CD4-positive, alpha-beta T cell treated with Interleukin-21 for 1 hour (primary cell): ENCODE data around the gene NEFH.
"Not testable (repeated sequence)": the region's sequence is repeated elsewhere in the genome, so short reads cannot be mapped to it uniquely, and the experiment has no call there.

Experiments
- DNase-seq: peaks from one replicate; pipeline ENCODE4 v3.0.0-alpha.2; 2020

The NEFH gene, protein sequence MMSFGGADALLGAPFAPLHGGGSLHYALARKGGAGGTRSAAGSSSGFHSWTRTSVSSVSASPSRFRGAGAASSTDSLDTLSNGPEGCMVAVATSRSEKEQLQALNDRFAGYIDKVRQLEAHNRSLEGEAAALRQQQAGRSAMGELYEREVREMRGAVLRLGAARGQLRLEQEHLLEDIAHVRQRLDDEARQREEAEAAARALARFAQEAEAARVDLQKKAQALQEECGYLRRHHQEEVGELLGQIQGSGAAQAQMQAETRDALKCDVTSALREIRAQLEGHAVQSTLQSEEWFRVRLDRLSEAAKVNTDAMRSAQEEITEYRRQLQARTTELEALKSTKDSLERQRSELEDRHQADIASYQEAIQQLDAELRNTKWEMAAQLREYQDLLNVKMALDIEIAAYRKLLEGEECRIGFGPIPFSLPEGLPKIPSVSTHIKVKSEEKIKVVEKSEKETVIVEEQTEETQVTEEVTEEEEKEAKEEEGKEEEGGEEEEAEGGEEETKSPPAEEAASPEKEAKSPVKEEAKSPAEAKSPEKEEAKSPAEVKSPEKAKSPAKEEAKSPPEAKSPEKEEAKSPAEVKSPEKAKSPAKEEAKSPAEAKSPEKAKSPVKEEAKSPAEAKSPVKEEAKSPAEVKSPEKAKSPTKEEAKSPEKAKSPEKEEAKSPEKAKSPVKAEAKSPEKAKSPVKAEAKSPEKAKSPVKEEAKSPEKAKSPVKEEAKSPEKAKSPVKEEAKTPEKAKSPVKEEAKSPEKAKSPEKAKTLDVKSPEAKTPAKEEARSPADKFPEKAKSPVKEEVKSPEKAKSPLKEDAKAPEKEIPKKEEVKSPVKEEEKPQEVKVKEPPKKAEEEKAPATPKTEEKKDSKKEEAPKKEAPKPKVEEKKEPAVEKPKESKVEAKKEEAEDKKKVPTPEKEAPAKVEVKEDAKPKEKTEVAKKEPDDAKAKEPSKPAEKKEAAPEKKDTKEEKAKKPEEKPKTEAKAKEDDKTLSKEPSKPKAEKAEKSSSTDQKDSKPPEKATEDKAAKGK

GRCh38 chr22:29479417-29480261 lies at the start of gene NEFH:
Gene NEFH (plus strand): TSS chr22:29480218. CDS start chr22:29480263, 45 bp downstream.
- no peak for DNase-seq

GRCh38 chr22:29431986-29432385 lies 48.0 kb upstream of the NEFH start:
- DNase-seq = no peak

DNA sequence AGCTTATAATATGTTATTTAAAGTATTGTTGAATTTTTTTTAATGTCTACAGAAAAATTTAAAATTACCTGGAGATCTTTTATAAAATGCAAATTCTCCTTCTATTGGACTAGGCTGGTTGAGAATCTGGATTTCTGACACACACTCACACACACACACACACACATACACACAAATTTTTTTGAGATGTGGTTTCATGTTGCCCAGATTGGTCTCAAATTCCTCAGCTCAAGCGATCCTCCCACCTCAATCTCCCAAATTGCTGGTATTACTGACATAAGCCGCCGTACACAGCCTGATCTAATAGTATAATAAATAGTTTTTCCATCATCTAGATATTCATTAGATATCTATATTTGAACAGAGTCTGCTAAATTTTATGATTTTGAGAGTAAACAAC lies 46.2 kb upstream of the NEFH start:
- DNase-seq = no peak

DNA sequence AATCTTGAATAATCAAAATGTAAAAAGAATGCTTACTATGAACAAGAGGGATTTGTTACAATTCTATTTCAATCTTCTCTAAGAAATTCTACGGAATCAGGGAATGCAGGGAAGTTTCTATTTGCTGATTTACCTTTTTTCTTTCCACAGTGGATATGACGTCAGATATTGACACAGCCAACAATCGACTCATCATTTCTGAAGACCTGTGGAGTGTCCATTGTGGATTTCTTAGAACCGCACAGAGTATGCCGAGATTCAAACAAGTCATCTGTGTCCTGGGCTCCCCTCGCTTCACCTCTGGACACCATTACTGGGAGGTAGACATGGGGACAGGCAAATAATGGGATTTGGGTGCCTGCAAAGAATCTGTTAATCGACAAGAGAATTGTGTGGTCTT lies 45.7 kb upstream of the NEFH start:
- DNase-seq = no peak

DNA sequence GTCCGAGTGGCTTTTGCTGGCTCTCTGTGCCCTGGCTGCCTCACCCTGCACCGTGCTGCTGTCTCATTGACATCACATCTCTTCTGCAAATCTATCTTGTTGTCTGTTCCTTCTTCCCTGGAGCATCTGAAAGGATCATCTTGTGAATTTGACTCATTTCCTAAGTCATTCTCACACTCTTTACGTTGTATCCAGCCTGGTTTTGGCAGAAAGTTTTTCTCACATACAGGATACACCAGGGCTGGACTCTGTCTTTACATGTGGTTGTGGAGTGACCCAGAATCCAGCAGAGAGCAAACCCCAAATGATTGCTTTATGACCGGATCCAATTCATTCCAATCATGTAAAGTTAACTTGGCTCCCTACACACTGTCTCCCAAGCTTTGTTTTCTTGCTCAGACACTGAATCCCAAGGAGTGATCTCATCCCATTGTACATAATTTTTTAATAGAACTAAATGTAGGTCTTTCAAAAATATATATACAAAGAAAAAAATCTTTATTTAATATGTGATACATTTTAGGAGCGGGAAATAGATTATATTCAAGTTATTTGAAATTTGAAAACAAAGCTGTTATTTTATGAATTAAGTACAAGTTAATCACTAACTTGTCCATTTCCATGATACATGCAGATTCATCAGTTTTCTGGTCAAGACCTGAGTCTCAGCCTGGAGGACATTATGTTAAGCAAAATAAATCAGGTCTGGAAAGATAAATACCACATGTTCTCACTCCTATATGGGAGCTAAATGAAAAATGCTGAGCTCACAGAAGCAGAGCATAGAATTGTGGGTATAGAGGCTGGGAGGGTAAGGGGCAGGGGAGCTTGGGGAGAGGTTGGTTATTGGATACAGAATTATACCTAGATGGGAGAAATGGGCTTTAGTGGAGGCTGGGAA lies 44.5 kb upstream of the NEFH start:
- DNase-seq = no peak

DNA sequence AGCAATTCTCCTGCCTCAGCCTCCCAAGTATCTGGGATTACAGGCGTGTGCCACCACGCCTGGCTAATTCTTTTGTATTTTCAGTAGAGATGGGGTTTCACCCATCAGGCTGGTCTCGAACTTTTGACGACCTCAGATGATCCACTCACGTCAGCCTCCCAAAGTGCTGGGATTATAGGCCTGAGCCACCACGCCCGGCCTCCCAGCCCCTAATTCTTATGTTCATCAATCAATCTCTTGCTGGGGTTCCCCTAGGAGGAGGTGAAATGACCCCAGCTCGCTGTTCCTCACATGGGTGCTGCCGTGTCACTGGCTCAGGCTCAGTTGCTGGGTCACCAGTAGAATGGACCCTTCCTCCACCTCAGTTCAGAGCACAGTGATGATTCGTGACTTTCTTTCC lies 41.7 kb upstream of the NEFH start, which contains the start of gene RFPL1:
RFPL1 (plus strand) TSS at position 301 of the 400 bp plus-strand sequence.
- DNase-seq = not testable (repeated sequence)

DNA sequence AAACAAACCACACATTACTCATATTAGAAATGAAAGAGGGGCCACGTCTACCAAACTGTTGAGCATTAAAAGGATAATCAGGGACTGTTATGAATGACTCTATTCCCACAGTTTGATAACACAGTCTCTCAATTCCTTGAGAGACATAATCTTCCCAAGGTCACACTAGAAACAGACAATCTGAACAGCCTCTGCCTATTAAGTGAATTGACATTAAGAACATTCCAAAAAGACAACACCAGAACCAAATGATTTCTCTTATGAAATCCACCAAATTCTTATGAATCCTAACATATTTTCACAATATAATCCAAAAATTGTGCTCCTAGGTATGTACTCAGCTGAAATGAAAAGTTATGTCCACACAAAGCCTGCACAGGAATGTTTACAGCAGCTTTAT lies 37.0 kb upstream of the NEFH start:
- no peak for DNase-seq

GRCh38 chr22:29443452-29443851 lies 36.6 kb upstream of the NEFH start:
- no peak for DNase-seq

DNA sequence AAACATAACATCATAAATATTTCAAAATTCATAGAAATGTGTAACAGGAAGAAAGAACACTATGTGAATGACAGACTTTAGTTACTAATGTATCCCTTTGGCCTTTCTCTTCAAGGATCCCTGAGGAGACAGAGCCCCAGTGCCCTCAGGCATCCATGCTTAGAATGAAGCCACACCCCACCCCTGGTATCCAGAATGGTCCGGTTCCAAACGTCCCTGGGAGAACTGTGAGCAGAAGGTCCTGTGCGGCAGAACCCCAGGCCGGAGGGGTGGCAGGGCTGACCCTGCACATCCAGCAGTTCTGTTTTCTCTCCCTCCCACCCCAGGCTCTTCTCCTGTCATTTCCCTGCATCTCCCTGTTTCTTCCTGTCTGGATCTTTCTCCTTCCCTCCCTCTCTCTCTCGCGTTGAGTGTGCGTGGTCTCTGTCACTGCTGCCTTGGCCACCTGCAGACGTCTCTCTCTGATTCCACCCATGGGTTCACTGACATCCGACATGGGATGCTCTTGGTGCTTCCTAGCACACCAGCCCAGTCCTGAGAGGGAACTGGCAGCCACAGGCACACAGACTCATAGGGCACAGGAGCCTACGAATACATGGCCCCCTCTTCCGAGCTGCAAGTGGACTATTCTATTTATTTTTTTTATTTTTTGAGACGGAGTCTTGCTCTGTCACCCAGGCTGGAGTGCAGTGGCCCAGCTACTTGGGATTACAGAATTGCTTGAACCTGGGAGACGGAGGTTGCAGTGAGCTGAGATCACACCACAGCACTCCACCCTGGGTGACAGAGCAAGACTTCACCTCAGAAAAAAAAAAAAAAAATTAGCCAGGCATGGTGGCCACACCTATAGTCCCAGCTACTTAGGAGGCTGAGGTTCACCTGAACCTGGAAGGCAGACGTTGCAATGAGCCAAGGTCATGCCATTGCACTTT lies 35.9 kb upstream of the NEFH start:
- DNase-seq = no peak

DNA sequence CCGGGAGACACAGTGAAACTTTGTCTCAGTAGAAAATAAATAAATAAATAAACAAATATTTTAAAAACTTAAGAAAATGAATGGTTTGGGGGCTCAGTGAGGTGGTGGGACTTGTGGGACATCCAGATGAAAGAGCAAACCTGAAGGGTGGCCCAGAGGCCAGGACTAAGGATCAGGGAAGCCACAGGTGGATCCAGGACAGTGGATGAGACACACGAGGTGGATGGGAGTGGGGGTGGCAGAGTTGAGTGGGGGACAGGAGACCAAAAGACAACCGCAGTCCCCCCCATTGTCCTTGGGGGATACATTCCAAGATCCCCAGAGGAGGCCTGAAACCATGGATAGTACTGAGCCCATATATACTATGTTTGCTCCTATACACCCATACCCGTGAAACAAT lies 34.5 kb upstream of the NEFH start:
- DNase-seq = no peak

- DNase-seq = no peak
These were observed 32.1 kb upstream of the NEFH start for GRCh38 chr22:29447906-29448305.

DNA sequence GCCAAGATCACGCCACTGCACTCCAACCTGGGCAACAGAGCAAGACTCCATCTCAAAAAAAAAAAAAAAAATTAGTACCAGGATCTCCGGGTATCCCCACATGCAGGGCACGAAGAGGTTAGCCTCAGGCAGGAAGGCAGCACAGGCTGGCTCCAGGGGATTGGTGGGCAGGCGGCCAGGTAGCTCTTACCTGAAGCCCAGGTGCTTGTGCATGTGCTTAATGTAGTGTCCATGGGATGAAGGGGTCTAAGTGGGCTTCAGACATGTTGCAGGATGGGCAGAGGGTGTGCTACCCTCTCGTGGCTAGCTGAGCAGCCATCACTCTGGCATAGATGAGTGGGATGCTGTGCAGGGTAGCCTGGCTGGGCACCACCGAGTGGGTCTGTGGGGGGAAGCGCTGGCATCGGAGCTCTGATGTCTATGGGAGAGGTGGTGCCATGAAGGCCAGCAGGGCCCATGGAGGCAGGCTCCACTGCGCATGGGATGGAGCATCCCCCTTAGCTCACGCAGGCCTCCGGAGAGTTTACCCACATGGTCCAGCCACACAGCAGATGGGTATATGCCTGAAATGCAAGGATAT lies 30.6 kb upstream of the NEFH start:
- no peak for DNase-seq

DNA sequence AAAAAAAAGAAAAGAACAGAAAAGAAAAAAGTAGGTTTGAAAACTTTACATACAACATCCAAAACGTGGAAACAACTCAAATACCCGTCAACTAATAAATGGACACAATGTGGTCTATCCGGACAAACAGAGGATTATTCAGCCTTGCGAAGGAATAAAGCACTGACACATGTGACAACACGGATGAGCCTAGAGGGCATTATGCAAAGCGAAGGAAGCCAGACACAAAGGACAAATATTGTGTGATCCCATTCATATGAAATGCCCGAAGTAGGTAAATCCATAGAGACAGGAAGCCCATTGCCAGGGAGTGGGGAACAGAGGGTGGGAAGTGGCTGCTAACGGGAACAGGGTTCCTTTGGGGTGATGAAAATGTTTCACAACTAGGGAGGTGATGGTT lies 29.8 kb upstream of the NEFH start:
- DNase-seq = no peak

DNA sequence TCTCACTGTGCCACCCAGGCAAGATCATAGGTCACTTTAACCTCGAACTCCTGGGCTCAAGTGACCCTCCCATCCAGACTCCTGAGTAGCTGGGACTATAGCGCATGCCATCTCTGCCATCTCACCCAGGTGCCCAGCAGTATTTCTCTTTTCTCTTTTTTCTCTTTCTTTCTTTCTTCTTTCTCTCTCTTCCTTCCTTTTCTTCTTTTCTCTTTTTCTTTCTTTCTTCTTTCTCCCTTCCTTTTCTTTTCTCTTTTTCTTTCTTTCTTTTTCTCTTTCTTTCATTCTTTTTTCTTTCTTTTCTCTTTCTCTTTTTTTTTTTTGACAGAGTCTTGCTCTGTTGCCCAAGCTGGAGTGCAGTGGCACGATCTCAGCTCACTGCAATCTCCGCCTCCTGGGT lies 28.2 kb upstream of the NEFH start:
- DNase-seq = no peak

DNA sequence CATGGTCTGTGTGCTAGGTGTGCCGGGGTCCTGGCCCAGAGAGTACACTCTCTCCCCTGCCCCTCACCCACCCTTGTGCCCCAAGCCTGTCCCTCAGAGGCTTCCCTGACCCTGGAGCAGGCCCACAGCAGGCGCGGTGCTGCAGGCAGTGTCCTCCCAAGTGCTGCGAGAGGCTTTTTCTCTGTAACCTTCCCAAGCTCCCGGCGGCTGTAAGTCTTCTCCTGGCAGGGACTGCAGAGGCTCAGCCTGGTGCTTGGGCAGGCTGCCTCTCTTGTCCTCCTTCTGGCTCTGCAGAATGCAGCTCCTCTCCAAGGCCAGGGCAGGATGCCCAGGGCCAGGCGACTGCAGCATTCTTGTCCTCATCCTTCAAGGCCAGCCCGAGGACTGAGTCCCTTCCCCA lies 25.7 kb upstream of the NEFH start:
- DNase-seq = no peak

GRCh38 chr22:29456211-29456671 lies 23.8 kb upstream of the NEFH start:
- DNase-seq = no peak

- peak; percentile 29 for DNase-seq
These were observed 22.3 kb upstream of the NEFH start for GRCh38 chr22:29457730-29458129.

GRCh38 chr22:29458551-29458950 lies 21.5 kb upstream of the NEFH start:
- DNase-seq = no peak

DNA sequence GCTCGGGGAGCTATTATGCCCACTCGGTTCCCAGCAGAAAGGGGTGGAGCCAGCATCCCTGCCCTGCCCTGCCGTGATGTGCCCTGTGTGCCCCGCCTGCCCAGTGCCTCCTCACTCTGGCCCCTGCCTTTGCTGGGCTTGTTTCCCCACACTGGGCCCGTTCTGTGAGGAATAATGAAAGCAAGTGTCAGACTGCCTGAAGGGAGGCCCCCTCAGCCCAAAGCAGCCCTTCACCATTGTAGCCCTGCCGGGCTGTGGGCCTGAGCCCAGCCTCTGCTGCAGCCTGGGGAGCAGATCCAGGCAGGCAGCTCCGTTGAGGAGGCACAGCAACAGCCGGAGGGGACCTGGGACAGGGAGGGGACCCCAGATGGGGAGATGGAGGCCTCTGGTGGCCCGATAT lies 20.2 kb upstream of the NEFH start:
- DNase-seq = no peak

DNA sequence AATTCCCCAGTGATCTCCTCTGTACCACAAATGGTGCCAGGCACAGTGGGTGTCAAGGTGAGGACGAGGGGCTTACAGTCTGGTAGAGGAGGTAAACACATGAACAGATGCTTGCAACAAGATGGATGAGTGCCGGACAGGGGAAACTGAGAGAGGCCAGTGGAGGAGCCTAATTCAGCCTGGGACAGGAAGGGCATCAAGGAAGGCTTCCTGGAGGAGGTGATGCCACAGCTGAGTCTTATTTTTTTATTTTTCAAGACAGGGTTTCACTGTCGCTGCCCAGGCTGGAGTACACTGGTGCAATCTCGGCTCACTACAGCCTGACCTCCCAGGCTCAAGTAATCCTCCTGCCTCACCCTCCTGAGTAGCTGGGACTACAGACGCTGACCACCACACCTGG lies 18.8 kb upstream of the NEFH start:
- DNase-seq = no peak
